ENCODE results near the gene DDX59. TPM values are rescaled to one million over a fixed set of nuclear protein-coding genes. Genes with fewer than 3 reads are reported as not detected.

Gene DDX59
- 10 to 100 TPM in 1 of 2 donors, 1 to 10 TPM in 1; 9.7 to 11.9 TPM for total RNA-seq
- long read RNA-seq, transcript DDX59-201 (8 exons, 2,289 nt), result major isoform, 6 of 15 reads
- long read RNA-seq, partial matches to known transcripts, result 4 of 15 reads
- long read RNA-seq, other reads (novel, unspliced or antisense), result 5 of 15 reads

- intact Hi-C loops (cut with DNase I), result loop anchor here in 1 of 2 donors (1.0 kb wide), 1 partner anchor 70 kb away; no protein-coding TSS in a partner anchor
- peak; percentile 97 for DNase-seq
- ATAC-seq, result peak; percentile 94 to 97
Observed at GRCh38 chr1:200669314-200670241, at the start of gene DDX59. Gene DDX59, minus strand, starts transcription at chr1:200669907. Its CDS starts 3,167 bp downstream, at chr1:200666740.

GRCh38 chr1:200714504-200715187, 44.9 kb upstream of the DDX59 start:
- no peak for DNase-seq
- ATAC-seq, result no peak
- intact Hi-C loops (cut with DNase I), result no loop called here

GRCh38 chr1:200710166-200710565, 40.5 kb upstream of the DDX59 start:
- intact Hi-C loops (cut with DNase I), result no loop called here
- DNase-seq (no peak), ATAC-seq (no peak)

DNA sequence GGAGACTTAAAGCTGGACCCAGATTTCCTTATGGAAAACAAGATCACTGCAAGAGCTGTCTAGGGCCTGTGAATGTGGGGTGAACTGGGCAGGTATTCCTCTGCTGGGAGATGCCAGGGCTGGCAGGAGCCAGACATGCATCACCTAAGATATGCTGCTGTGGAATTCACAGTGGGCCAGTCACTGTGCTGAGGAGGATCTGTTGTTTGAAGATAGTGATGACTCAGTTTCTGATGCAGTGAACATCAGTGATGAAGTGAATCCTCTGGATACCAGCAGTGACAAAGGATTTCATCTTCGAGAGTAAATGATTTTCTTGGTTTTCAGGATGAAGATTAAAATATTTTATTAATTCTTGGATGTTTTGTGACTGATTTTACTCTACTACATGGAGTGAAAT, 39.1 kb upstream of the DDX59 start:
- intact Hi-C loops (cut with DNase I), result no loop called here
- DNase-seq (no peak), ATAC-seq (peak in 1 of 2 donors; percentile 85)

DNA sequence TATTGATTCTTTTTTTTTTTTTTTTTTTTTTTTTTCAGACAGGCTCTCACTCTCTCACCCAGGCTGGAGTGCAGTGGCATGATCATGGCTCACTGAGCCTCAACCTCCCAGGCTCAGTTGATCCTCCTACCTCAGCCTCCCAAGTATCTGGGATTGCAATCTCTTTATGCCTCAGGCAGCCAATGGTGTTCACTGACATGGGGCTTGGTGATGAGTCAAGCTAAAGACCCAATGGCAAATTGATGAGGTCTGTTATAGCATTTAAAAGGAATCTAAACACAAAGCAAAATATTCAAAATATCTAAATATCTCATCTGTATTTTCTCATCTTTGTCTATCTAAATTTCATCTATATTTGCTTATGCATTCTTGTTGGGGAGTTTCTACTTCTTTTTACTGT, 38.5 kb upstream of the DDX59 start:
- DNase-seq (no peak), ATAC-seq (no peak)
- intact Hi-C loops (cut with DNase I), result no loop called here

GRCh38 chr1:200707116-200707515, 37.4 kb upstream of the DDX59 start:
- ATAC-seq (no peak), DNase-seq (no peak)
- intact Hi-C loops (cut with DNase I), result no loop called here

DNA sequence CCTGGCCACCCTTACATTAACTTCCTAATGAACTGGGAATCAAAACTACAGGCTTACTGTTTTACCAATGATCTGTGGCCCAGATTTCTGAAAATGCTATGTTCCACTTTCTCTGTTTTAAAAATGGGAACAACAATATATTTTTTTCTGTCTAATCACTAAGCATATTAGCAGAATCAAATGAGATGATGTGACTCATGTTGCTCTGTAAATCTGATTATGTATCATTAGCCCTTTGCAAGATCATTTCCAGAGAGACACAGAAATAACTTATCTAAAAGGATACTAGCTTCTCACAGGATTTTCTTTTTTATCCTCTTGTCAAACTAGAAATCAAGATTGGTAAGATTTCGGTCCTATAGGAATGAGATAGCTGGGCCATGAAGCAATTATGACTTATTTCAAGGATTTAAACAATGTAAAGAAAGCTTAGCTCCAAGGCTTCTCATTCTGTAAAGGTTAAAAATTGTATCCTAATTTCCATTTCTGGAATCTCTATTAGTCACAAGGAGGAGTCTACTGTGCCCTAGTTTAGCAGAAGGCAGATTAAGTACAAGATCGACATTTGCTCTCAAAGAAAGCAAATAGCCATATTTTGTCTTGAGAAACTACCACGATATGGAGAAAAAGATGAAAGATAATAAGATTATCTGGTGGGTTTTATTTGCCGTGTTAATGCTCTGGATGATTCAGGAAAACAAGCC, 36.6 kb upstream of the DDX59 start:
- DNase-seq (no peak), ATAC-seq (no peak)
- intact Hi-C loops (cut with DNase I), result no loop called here

DNA sequence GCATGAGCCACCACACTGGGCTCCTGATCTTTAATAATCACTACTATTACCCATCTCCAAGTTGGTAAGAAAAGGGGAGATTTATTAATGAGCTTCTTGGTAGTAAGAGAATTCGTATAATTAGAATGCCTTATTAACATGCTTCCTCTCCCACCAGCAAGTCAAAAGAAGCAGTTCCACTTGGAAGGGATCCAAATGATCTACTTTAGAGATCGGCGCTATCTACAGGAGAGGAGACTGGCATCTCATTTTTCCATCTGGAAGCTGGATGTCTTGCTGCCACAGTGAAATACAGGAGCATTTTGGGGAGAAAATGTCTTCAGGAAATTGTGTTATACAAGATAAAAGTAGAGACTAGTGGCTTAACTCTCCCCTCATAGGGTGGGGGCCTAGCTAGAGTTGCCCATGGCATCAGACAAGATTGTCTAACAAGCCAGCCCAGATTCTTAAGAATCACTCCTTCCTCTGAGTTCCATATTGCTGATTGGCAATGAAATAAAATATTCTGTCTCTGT, 35.3 kb upstream of the DDX59 start:
- ATAC-seq (no peak), DNase-seq (no peak)
- intact Hi-C loops (cut with DNase I), result no loop called here

DNA sequence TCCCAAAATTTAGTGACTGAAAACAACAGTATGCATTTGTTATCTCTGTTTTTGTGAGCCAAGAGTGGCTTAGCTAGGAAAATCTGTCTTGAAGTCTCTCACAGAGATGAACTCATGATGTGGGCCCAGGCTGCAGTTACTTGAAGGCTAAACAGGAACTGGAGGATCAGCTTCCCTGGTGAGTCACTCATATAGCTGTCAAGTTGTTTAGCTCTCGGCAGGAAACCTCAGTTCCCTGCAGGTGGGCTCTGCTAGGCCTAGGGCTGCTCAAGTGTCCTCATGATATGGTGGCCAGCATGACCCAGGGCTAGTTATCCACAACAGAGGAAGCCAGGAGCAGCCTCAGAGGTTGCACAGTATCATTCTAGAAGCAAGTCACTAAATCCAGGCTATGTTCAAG, 30.2 kb upstream of the DDX59 start:
- intact Hi-C loops (cut with DNase I), result no loop called here
- DNase-seq (no peak), ATAC-seq (no peak)

- no peak for DNase-seq
- intact Hi-C loops (cut with DNase I), result no loop called here
Observed at GRCh38 chr1:200694738-200695137, 25.0 kb upstream of the DDX59 start.

DNA sequence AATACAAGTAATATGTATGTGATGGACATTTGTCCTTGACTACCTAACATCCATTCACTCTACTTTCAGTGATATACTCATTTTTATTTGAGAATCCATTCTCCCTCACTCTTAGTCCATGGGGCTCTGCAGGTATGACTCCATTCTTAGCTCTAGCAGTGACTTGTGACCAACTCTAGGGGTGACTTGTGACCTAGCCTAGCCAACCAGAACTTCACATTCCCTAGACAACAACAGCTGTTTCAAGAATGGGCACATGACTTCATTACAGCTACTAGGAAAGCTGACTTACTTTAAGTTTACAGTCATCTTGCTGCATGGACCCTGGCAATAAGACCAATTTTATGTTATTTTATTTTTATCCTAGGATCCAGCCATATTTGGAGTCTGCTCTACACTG, 23.6 kb upstream of the DDX59 start:
- DNase-seq (no peak), ATAC-seq (no peak)
- intact Hi-C loops (cut with DNase I), result no loop called here

More at GRCh38 chr1:200694738-200695137, 25.0 kb upstream of the DDX59 start:
- ATAC-seq, result no peak

- intact Hi-C loops (cut with DNase I), result no loop called here
- DNase-seq (no peak), ATAC-seq (no peak)
Observed at GRCh38 chr1:200692316-200692715, 22.6 kb upstream of the DDX59 start.

DNA sequence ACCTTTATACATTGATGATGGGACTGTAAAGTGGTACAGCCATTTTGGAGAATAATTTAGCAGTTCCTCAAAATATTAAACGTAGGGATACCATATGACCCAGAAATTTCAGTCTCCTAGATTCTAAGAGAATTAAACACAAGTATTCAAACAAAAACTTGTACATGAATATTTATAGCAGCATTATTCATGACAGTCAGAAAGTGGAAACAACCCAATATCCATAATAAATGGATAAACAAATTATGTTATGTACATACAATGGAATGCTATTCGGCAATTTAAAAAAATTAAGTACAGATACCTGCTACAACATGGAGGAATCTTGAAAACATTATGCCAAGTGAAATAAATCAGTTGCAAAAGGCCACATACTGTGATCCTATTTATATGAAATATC, 16.9 kb upstream of the DDX59 start:
- intact Hi-C loops (cut with DNase I), result no loop called here
- ATAC-seq (no peak), DNase-seq (no peak)

DNA sequence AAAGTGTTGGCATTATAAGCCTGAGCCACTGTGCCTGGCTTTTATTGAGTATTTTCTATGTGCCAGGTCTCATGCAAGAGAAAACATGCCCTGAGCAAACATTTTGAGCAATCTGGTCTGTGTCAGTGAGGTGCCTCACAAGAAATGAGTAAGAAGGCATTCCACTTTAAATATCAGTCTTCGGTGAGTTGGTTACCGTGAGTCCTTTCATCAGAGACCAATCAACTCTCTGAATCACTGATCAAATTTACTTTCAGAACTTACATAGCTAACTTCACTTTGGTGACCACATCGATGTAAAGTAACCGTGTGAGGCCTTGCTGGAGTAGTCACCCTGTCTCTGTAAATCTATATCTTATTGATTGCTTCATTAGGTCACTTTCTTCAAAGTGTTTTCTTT, 14.3 kb upstream of the DDX59 start:
- no peak for ATAC-seq
- no peak for DNase-seq
- intact Hi-C loops (cut with DNase I), result loop anchor here in 1 of 2 donors (5.0 kb wide), 1 partner anchor 43 kb away; no protein-coding TSS in a partner anchor

- no peak for ATAC-seq
- intact Hi-C loops (cut with DNase I), result loop anchor here in 1 of 2 donors (5.0 kb wide), 1 partner anchor 44 kb away; no protein-coding TSS in a partner anchor
- no peak for DNase-seq
Observed at GRCh38 chr1:200683298-200683697, 13.6 kb upstream of the DDX59 start.

- intact Hi-C loops (cut with DNase I), result loop anchor here in 1 of 2 donors (5.0 kb wide), 1 partner anchor 46 kb away; no protein-coding TSS in a partner anchor
- ATAC-seq (no peak), DNase-seq (no peak)
Observed at GRCh38 chr1:200681231-200681630, 11.5 kb upstream of the DDX59 start.

DNA sequence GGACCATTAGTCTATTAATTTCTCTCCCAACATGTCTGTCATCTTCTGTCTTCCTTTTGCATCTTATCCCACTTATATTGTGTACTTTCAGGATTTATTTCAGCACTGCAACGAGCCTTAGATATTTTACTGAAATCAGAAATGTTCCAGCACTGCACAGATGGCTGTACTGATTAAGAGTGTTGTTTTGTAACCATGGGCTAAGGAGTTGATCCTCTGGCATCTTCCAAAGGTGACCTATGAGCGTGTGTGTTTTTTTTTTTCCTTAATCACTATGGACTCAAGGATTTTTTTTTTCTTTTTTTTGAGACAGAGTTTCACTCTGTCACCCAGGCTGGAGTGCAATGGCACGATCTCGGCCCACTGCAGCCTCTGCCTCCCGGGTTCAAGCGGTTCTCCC, 7.1 kb upstream of the DDX59 start:
- DNase-seq, result no peak
- intact Hi-C loops (cut with DNase I), result no loop called here
- ATAC-seq, result no peak

- ATAC-seq (no peak), DNase-seq (no peak)
- intact Hi-C loops (cut with DNase I), result no loop called here
Observed at GRCh38 chr1:200675588-200675852, 5.8 kb upstream of the DDX59 start.

DNA sequence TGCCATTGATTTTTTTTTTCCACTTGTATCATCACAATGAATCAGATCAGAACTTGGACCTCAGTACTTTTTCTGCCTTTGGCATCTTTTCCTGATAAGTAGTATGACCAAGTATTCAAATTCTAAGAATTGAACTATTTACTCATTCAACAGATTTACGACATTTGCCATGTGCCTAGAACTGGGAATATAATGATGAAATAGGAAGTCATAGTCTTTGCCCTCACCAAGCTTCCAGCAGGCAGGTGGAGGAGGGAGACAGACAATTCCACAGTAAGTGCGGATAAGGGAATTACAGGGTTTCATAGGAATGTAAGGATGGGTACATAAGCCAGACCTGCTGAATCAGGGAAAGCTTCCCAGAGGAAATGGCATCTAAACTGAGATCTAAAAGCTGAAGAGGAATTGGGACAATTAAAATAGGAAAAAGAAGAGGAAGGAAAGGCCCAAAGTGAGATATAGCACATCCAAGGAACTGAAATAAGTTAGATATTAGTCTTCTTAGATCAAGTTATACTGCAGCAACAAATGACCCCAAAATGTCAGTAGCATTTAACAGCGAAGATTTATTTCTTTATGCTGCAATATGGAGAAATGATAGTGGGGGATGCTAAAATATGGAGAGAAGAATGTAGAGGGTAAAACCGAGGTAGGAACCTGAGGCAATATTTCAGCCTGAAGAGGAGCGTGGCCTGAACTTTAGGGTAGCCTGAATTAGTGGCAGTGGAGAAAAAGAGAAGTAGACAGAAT, 5.3 kb upstream of the DDX59 start:
- no peak for DNase-seq
- no peak for ATAC-seq
- intact Hi-C loops (cut with DNase I), result no loop called here
